Caco-2 (cell line): ENCODE measurements around the gene SLC9A2. TPM values are rescaled to one million over a fixed set of nuclear protein-coding genes. Genes with fewer than 3 reads are reported as not detected.

Experiments
- BruUV-seq: library from RNA; stranded (reverse); fragments of 400-500 nt; replicated peaks from 2 replicates; lab custom pipeline; 2021; lab: Mats Ljungman, UMichigan
- CTCF ChIA-PET: fragments of 300-600 bp; sonication (Branson Sonifier 250); formaldehyde crosslinking; loops from one replicate; lab custom pipeline; 2022; ENCODE audit warnings: antibody characterized with exemption; lab: Charles Lee
- POLR2A ChIA-PET: fragments of 300-600 bp; sonication (Branson Sonifier 250); formaldehyde crosslinking; loops from one replicate; lab custom pipeline; 2022; ENCODE audit warnings: antibody characterized with exemption; lab: Charles Lee
- DNase-seq, 2 experiments: peaks; one replicate each; pipeline versions ENCODE4 v3.0.0 to v3.0.0-alpha.2; 2020 to 2022
- H3K27me3 ChIP-seq: replicated peaks from 2 replicates; pipeline ENCODE4 v1.6.0; 2011; ENCODE audit warnings: low read length; ENCODE audit not compliant: control insufficient read depth, insufficient read depth
- H3K36me3 ChIP-seq: 2 replicates; pipeline ENCODE4 v1.5.1; 2011; ENCODE audit warnings: low read length; ENCODE audit not compliant: control insufficient read depth, insufficient read depth
- H3K4me1 ChIP-seq: fragments of 250-450 bp; sonication (Bioruptor Pico); 2 replicates; pipeline ENCODE4 v1.5.1; 2020; ENCODE audit warnings: mild to moderate bottlenecking
- H3K4me3 ChIP-seq: 2 replicates; pipeline ENCODE4 v1.5.1; 2011; ENCODE audit warnings: low read depth, mild to moderate bottlenecking, control low read depth, low read length
- H3K9me3 ChIP-seq: fragments of 250-450 bp; sonication (Bioruptor Pico); 2 replicates; pipeline ENCODE4 v1.5.1; 2020; ENCODE audit warnings: mild to moderate bottlenecking, moderate library complexity
- H3K27ac Mint-ChIP-seq: one replicate; pipeline ENCODE4 v1.8.0; 2022; ENCODE audit warnings: mixed read lengths; ENCODE audit not compliant: unreplicated experiment
- H3K27me3 Mint-ChIP-seq: one replicate; pipeline ENCODE4 v1.8.0; 2022; ENCODE audit warnings: mixed read lengths; ENCODE audit not compliant: insufficient read depth, unreplicated experiment
- H3K36me3 Mint-ChIP-seq: one replicate; pipeline ENCODE4 v1.8.0; 2022; ENCODE audit warnings: mild to moderate bottlenecking, mixed read lengths; ENCODE audit not compliant: insufficient read depth, unreplicated experiment
- H3K4me1 Mint-ChIP-seq: one replicate; pipeline ENCODE4 v1.8.0; 2022; ENCODE audit warnings: low read depth, mixed read lengths; ENCODE audit not compliant: unreplicated experiment
- H3K4me3 Mint-ChIP-seq: one replicate; pipeline ENCODE4 v1.8.0; 2022; ENCODE audit warnings: mild to moderate bottlenecking, moderate library complexity, mixed read lengths; ENCODE audit not compliant: unreplicated experiment
- H3K9me3 Mint-ChIP-seq: one replicate; pipeline ENCODE4 v1.8.0; 2022; ENCODE audit warnings: mixed read lengths; ENCODE audit not compliant: unreplicated experiment
- CTCF ChIP-seq, 2 experiments: fragments of 200-600 bp in 1 of 2; IDR thresholded peaks; 1 replicate in 1 of 2; 2 replicates in 1 of 2; pipeline versions ENCODE4 v1.5.1 to v1.8.0; 2011 to 2022; ENCODE audit warnings: antibody characterized with exemption in 1 of 2, control low read depth in 1 of 2, inconsistent platforms in 1 of 2, low read depth in 1 of 2, low read length in 1 of 2, mild to moderate bottlenecking in 1 of 2, moderate library complexity in 1 of 2; ENCODE audit not compliant: insufficient read depth in 1 of 2, severe bottlenecking in 1 of 2, unreplicated experiment in 1 of 2
- intact Hi-C: fragments of 100-400 bp; cut with micrococcal nuclease; formaldehyde crosslinking; loops from one replicate; pipeline ENCODE4 v1.10.0; 2022; ENCODE audit not compliant: unreplicated experiment
- total RNA-seq: library from RNA; stranded (reverse); gene quantifications from 2 replicates; pipeline ENCODE4 v1.2.3, GENCODE V29; 2022

SLC9A2 gene
- total RNA-seq, 1 experiment from 2014 or later, result 14.4 TPM

- DNase-seq, result peak; percentile 35 to 51
- Histone ChIP-seq H3K4me1 (peaks cover 40% of the 10 kb centered on the region), H3K27me3 (no peaks in the 10 kb centered on the region), H3K36me3 (no peaks in the 10 kb centered on the region; the same call in 1 of the 2 replicates), H3K4me3 (no peak overlapping the region), H3K9me3 (no peaks in the 10 kb centered on the region)
- no peaks in the 10 kb centered on the region for H3K36me3 Mint-ChIP-seq
- H3K4me1 Mint-ChIP-seq, result peaks cover 9% of the 10 kb centered on the region
- H3K9me3 Mint-ChIP-seq, result peaks cover 11% of the 10 kb centered on the region
- H3K27me3 Mint-ChIP-seq, result no peaks in the 10 kb centered on the region
- no TSS peak for BruUV-seq
- POLR2A ChIA-PET, result interaction anchor here (0.6 kb wide), 1 partner anchor 19 kb away, joined by 3 read pairs; no protein-coding TSS in a partner anchor
- H3K27ac Mint-ChIP-seq, result peak overlapping the region; percentile 1
- CTCF ChIA-PET, result interaction anchor here (1.0 to 1.8 kb wide), 3 partner anchors 11 to 19 kb away, joined by 4 to 9 read pairs (median 7); no protein-coding TSS in a partner anchor
- H3K4me3 Mint-ChIP-seq, result no peak overlapping the region
- intact Hi-C loops, result loop anchor here (1.0 to 2.0 kb wide), 2 partner anchors 11 to 14 kb away; partner anchors contain the start of gene SLC9A2
- TF ChIP-seq CTCF (IDR thresholded peaks at IDR 0.05; ENCODE audit: insufficient read depth in 1 of 2, low read depth in 1 of 2, low read length in 1 of 2, severe bottlenecking in 1 of 2, unreplicated experiment in 1 of 2), result no peak
Measured at GRCh38 chr2:102604769-102605168, 14.6 kb upstream of the SLC9A2 start.

- no peak for TF ChIP-seq CTCF (IDR thresholded peaks at IDR 0.05; ENCODE audit: insufficient read depth in 1 of 2, low read depth in 1 of 2, low read length in 1 of 2, severe bottlenecking in 1 of 2, unreplicated experiment in 1 of 2)
- H3K4me1 ChIP-seq, result peaks cover 40% of the 10 kb centered on the region
- H3K9me3 Mint-ChIP-seq, result peaks cover 11% of the 10 kb centered on the region
- no TSS peak for BruUV-seq
- peak; percentile 61 to 70 for DNase-seq
- intact Hi-C loops, result no loop called here
- H3K36me3 Mint-ChIP-seq, result no peaks in the 10 kb centered on the region
- POLR2A ChIA-PET, result no interaction called here
- H3K4me3 ChIP-seq, result no peak overlapping the region
- H3K4me1 Mint-ChIP-seq, result peaks cover 9% of the 10 kb centered on the region
- H3K4me3 Mint-ChIP-seq, result no peak overlapping the region
- H3K27me3 ChIP-seq, result no peaks in the 10 kb centered on the region
- no peak overlapping the region for H3K27ac Mint-ChIP-seq
- no peaks in the 10 kb centered on the region; the same call in 1 of the 2 replicates for H3K36me3 ChIP-seq
- no peaks in the 10 kb centered on the region for H3K27me3 Mint-ChIP-seq
- CTCF ChIA-PET, result interaction anchor here (1.1 to 1.5 kb wide), 4 partner anchors 9 to 143 kb away, joined by 3 to 11 read pairs (median 4); no protein-coding TSS in a partner anchor
- no peaks in the 10 kb centered on the region for H3K9me3 ChIP-seq
Measured at GRCh38 chr2:102606353-102606752, 13.0 kb upstream of the SLC9A2 start.

GRCh38 chr2:102615620-102616436, 3.5 kb upstream of the SLC9A2 start:
- POLR2A ChIA-PET, result interaction anchor here (0.6 kb wide), 1 partner anchor 155 kb away, joined by 3 read pairs; no protein-coding TSS in a partner anchor
- CTCF ChIA-PET, result interaction anchor here (0.6 to 3.7 kb wide), 15 partner anchors 9 to 190 kb away, joined by 3 to 105 read pairs (median 5); partner anchors contain the start of gene SLC9A4
- Mint-ChIP-seq H3K27ac (no peak overlapping the region), H3K9me3 (no peaks in the 10 kb centered on the region), H3K4me3 (no peak overlapping the region), H3K36me3 (no peaks in the 10 kb centered on the region), H3K4me1 (peaks cover 6% of the 10 kb centered on the region), H3K27me3 (no peaks in the 10 kb centered on the region)
- Histone ChIP-seq H3K27me3 (no peaks in the 10 kb centered on the region), H3K36me3 (no peaks in the 10 kb centered on the region), H3K9me3 (no peaks in the 10 kb centered on the region), H3K4me3 (no peak overlapping the region), H3K4me1 (peaks cover 15% of the 10 kb centered on the region; the same call in 1 of the 2 replicates)
- intact Hi-C loops, result loop anchor here (1.0 kb wide), 5 partner anchors 30 to 164 kb away; partner anchors contain the start of gene SLC9A4
- TF ChIP-seq CTCF (IDR thresholded peaks at IDR 0.05; ENCODE audit: insufficient read depth in 1 of 2, low read depth in 1 of 2, low read length in 1 of 2, severe bottlenecking in 1 of 2, unreplicated experiment in 1 of 2), result peak; percentile 95 to 96
- no TSS peak for BruUV-seq
- DNase-seq, result peak; percentile 70 to 73
